Chondrocyte (in vitro differentiated cells): ENCODE measurements around the gene TEX2. TPM values are rescaled to one million over a fixed set of nuclear protein-coding genes. Genes with fewer than 3 reads are reported as not detected.

Experiments used
- DNase-seq: peaks from one replicate; pipeline ENCODE4 v3.0.0; 2021; ENCODE audit warnings: mixed read lengths, low spot score
- H3K27ac Mint-ChIP-seq: one replicate; pipeline ENCODE4 v1.8.0; 2021; ENCODE audit warnings: mild to moderate bottlenecking, moderate library complexity, mixed read lengths; ENCODE audit not compliant: unreplicated experiment
- H3K27me3 Mint-ChIP-seq: 2 replicates; pipeline ENCODE4 v1.8.0; 2021; ENCODE audit warnings: low read depth, mixed read lengths
- H3K36me3 Mint-ChIP-seq: 2 replicates; pipeline ENCODE4 v1.8.0; 2021; ENCODE audit warnings: low read depth, mixed read lengths
- H3K4me1 Mint-ChIP-seq: 2 replicates; pipeline ENCODE4 v1.8.0; 2021; ENCODE audit warnings: low read depth, mild to moderate bottlenecking, mixed read lengths
- H3K4me3 Mint-ChIP-seq: one replicate; pipeline ENCODE4 v1.8.0; 2021; ENCODE audit warnings: mild to moderate bottlenecking, moderate library complexity, mixed read lengths; ENCODE audit not compliant: unreplicated experiment
- H3K9me3 Mint-ChIP-seq: 2 replicates; pipeline ENCODE4 v1.8.0; 2021; ENCODE audit warnings: low read depth, mixed read lengths
- CTCF ChIP-seq: fragments of 200-600 bp; sonication (generic); IDR thresholded peaks from 2 replicates; pipeline ENCODE4 v1.5.0; 2021; ENCODE audit warnings: antibody characterized with exemption, mild to moderate bottlenecking, moderate library complexity
- total RNA-seq: library from RNA; stranded (reverse); gene quantifications from 3 replicates; pipeline ENCODE4 v1.2.1, GENCODE V29; 2021

Gene TEX2
- total RNA-seq, 1 donor from 2014 or later, result 47.3 TPM

DNA sequence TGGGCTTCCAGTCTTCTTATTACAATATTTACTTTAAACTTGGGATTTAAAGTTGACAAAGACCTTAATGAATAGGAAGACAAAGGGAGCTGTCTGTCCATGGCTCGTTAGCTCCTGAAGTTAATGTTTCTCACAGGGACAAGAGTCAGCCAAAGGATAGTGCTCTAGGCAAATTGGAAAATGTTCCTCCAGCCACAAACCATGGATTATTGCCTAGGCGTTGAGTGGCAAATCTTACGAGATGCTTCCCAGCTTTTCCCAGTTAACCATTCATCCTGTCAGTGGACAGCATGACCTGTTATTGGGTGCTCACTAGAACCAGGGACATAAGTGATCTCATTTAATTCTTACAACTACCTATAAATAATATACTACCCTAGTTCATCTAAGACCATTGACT, 3.6 kb downstream of the TEX2 start:
- Mint-ChIP-seq H3K9me3 (no peaks in the 10 kb centered on the region), H3K27me3 (no peaks in the 10 kb centered on the region), H3K36me3 (no peaks in the 10 kb centered on the region), H3K27ac (no peak overlapping the region), H3K4me1 (peaks cover 55% of the 10 kb centered on the region), H3K4me3 (no peak overlapping the region)
- no peak for TF ChIP-seq CTCF
- DNase-seq, result no peak

DNA sequence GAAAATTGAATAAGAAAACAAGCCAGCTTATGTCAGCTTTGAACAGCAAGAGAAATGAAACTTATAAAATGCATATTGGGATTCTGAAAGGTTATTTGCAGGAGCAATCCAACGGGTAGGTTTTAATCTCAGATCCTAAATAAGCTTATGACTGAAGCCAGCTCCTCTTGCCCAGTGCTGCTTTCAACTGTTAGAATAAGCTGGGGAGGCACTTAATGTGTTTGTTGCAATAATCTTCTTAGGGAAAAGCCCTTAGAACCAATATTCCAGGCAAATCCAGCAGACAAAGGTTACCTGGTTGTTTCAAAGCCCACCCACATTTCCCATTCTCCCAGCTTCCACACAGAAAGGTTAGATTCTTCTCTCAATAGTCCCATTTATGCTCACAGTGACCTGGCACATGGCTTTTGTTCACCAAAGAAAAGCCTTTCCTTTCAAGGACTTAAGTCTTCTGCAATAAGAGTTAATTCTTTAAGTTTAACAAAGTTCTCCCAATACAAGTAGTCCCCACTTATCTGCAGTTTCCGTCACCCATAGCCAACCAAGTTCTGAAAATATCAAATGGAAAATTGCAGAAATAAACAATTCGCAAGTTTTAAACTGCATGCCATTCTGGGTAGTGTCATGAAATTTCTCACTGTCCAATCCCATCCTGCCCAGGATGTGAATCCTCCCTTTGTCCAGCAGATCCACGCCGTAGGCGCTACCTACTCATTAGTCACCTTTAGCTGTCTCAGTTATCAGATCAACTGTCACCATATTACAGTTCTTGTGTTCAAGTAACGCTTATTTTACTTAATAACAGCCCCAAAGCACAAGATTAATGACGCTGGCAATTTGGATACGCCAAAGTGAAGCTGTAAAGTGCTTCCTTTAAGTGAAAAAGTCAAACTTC, 5.9 kb downstream of the TEX2 start:
- no peaks in the 10 kb centered on the region for H3K9me3 Mint-ChIP-seq
- H3K27me3 Mint-ChIP-seq, result no peaks in the 10 kb centered on the region
- no peak overlapping the region for H3K27ac Mint-ChIP-seq
- no peak overlapping the region for H3K4me3 Mint-ChIP-seq
- DNase-seq, result no peak
- no peak for TF ChIP-seq CTCF
- peaks cover 63% of the 10 kb centered on the region for H3K4me1 Mint-ChIP-seq
- no peaks in the 10 kb centered on the region for H3K36me3 Mint-ChIP-seq

DNA sequence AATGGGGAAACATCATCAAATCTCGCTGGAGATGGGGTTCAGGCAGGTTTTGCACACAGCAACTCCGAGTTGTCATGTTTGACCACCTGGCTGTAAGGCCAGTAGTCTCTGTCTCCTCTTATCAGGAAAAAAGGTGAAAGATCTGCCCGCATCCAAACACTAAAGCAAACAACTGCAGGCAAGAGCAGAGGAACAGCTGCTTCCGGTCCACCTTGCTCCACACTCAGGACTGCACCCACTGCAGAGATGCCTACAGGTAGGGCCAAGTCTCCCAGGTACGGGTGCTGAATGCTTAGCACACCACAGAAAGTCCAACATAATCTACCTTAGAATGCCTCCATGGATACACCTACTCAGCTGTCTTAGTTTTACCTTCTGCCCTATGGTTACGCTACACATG, 7.3 kb downstream of the TEX2 start:
- no peak for DNase-seq
- Mint-ChIP-seq H3K4me1 (peaks cover 50% of the 10 kb centered on the region), H3K36me3 (no peaks in the 10 kb centered on the region), H3K9me3 (no peaks in the 10 kb centered on the region), H3K27ac (no peak overlapping the region), H3K27me3 (no peaks in the 10 kb centered on the region), H3K4me3 (no peak overlapping the region)
- TF ChIP-seq CTCF, result no peak

DNA sequence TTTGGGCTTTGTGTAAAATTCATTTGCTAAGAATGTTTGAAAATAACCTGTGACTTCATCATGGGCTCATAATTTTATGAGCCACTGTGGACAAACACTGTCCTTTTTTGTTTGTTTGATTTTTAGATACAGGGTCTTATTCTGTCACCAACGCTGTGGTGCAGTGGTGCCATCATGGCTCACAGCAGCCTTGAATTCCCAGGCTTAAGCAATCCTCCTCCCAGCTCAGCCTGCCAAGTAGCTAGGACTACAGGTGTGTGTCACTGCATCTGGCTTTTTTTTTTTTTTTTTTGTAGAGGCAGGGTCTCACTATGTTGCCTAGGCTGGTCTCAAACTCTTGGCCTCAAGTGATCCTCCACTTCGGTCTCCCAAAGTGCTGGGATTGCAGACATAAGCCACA, 8.3 kb downstream of the TEX2 start:
- Mint-ChIP-seq H3K27me3 (no peaks in the 10 kb centered on the region), H3K9me3 (no peaks in the 10 kb centered on the region), H3K36me3 (no peaks in the 10 kb centered on the region), H3K27ac (no peak overlapping the region), H3K4me1 (peaks cover 44% of the 10 kb centered on the region), H3K4me3 (no peak overlapping the region)
- TF ChIP-seq CTCF, result no peak
- no peak for DNase-seq

DNA sequence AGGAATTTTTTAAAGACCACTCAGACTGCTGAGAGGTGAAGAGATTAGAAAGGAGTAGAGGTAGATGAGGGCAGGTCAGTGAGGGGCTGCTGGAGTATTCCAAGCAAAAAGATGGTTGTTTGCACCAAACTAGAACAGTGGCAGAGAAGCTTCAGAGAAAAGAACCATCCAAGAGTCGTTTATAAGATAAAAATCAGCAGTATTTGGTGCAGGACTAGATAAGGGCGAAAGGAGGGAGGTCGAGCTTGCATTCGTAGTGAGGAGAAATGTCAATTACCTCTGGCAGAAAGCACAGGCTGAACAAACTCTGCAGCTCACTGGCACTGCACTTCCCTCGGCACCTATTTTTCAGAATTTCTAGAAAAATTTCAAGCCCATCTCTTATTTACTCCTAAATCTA, 9.6 kb downstream of the TEX2 start:
- TF ChIP-seq CTCF, result no peak
- no peak for DNase-seq
- Mint-ChIP-seq H3K4me3 (no peak overlapping the region), H3K9me3 (no peaks in the 10 kb centered on the region), H3K4me1 (peaks cover 51% of the 10 kb centered on the region), H3K36me3 (no peaks in the 10 kb centered on the region), H3K27ac (no peak overlapping the region), H3K27me3 (no peaks in the 10 kb centered on the region)
